HCT116 (cell line): ENCODE data around the gene MICU2.

ENCODE experiments used
- CBX3 ChIP-seq: IDR thresholded peaks from 2 replicates; pipeline ENCODE4 v1.6.1; 2012; ENCODE audit warnings: low read depth
- CEBPB ChIP-seq: IDR thresholded peaks from 2 replicates; pipeline ENCODE4 v1.6.1; 2012; ENCODE audit warnings: low read depth
- CTCF ChIP-seq, 3 experiments: fragments of 200-600 bp in 1 of 3; sonication (generic) in 1 of 3; IDR thresholded peaks in 2 of 3; conservative IDR thresholded peaks in 1 of 3; 2 replicates each; pipeline ENCODE4 v1.5.1; 2012 to 2017; ENCODE audit warnings: low read depth in 2 of 3, low read length in 2 of 3, antibody characterized with exemption in 1 of 3, borderline replicate concordance in 1 of 3, control low read depth in 1 of 3, mild to moderate bottlenecking in 1 of 3, mixed read lengths in 1 of 3, mixed run types in 1 of 3, moderate library complexity in 1 of 3; ENCODE audit not compliant: insufficient read depth in 1 of 3
- EZH2 ChIP-seq: fragments of 200-600 bp; sonication (generic); IDR thresholded peaks from 2 replicates; pipeline ENCODE4 v1.6.1; 2017; ENCODE audit warnings: antibody characterized with exemption, mixed run types
- EZH2phosphoT487 ChIP-seq: fragments of 200-600 bp; IDR thresholded peaks from 2 replicates; pipeline ENCODE4 v1.6.1; 2018; ENCODE audit warnings: antibody characterized with exemption, borderline replicate concordance
- FOSL1 ChIP-seq: IDR thresholded peaks from 2 replicates; pipeline ENCODE4 v1.6.1; 2012; ENCODE audit warnings: low read depth
- JUND ChIP-seq: IDR thresholded peaks from 2 replicates; pipeline ENCODE4 v1.6.1; 2012
- POLR2A ChIP-seq: IDR thresholded peaks from 2 replicates; pipeline ENCODE4 v1.7.0; 2011; ENCODE audit warnings: borderline replicate concordance; ENCODE audit not compliant: insufficient read depth, insufficient read length; ENCODE audit errors: extremely low read depth
- POLR2AphosphoS5 ChIP-seq: IDR thresholded peaks from 2 replicates; pipeline ENCODE4 v1.6.1; 2011; ENCODE audit warnings: mild to moderate bottlenecking, low read depth, low read length, moderate library complexity
- RAD21 ChIP-seq: IDR thresholded peaks from 2 replicates; pipeline ENCODE4 v1.6.1; 2012; ENCODE audit warnings: low read depth, mild to moderate bottlenecking
- REST ChIP-seq: IDR thresholded peaks from 2 replicates; pipeline ENCODE4 v1.6.1; 2012; ENCODE audit warnings: low read depth
- SP1 ChIP-seq: IDR thresholded peaks from 2 replicates; pipeline ENCODE4 v1.6.1; 2012; ENCODE audit warnings: low read depth

GRCh38 chr13:21522847-21523246, 81.1 kb downstream of the MICU2 start:
- TF ChIP-seq CBX3 (no peak), CEBPB (no peak), CTCF (IDR thresholded peaks at IDR 0.05 in 2 of 3, conservative IDR thresholded peaks at IDR 0.05 in 1 of 3; ENCODE audit: borderline replicate concordance in 1 of 3, insufficient read depth in 1 of 3, low read depth in 2 of 3, low read length in 2 of 3) (no peak), POLR2A (no peak), RAD21 (no peak), JUND (no peak), POLR2AphosphoS5 (no peak), SP1 (no peak), EZH2 (no peak), EZH2phosphoT487 (no peak), REST (no peak), FOSL1 (no peak)
